HG03460 (cell line): Measurements from ENCODE around the gene SYNCRIP.
"Not testable (repeated sequence)": the region's sequence is repeated elsewhere in the genome, so short reads cannot be mapped to it uniquely, and the experiment has no call there.

Experiments used
- ATAC-seq: cut with Tn5 transposase; IDR thresholded peaks from one replicate; pipeline ENCODE4 v1.9.1; 2021; ENCODE audit not compliant: unreplicated experiment

SYNCRIP gene

GRCh38 chr6:85600713-85601313, 41.9 kb downstream of the SYNCRIP start:
- ATAC-seq = no peak

- ATAC-seq = peak; percentile 10
Measured at GRCh38 chr6:85594197-85594930, 48.3 kb downstream of the SYNCRIP start.

- ATAC-seq = peak; percentile 87
Measured at GRCh38 chr6:85593438-85594196, 49.1 kb downstream of the SYNCRIP start, which contains the start of gene SNX14. SNX14 (minus strand) TSS chr6:85593858; CDS start chr6:85593718, 140 bp downstream.

GRCh38 chr6:85592033-85592432, 50.7 kb downstream of the SYNCRIP start:
- no peak for ATAC-seq

DNA sequence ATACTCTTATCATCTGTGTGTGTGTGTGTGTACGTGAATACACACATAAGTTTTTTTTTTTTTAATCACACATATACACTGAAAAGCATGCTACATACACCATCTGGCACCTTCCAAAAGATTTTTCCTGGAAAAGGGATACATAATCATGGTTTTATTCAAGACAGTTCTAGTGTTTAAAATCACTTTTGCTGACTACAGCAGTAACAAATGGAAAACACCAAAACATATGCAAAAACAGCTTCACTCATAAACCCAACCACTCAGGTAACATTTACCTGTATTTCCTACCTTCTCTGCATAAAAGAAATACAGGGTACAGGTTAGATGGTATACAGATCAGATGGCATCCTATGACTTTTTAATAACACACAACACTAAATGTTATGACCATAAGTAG, 51.5 kb downstream of the SYNCRIP start:
- ATAC-seq = no peak

GRCh38 chr6:85585741-85586140, 56.9 kb downstream of the SYNCRIP start:
- no peak for ATAC-seq

GRCh38 chr6:85582832-85583231, 59.9 kb downstream of the SYNCRIP start:
- ATAC-seq = not testable (repeated sequence)

DNA sequence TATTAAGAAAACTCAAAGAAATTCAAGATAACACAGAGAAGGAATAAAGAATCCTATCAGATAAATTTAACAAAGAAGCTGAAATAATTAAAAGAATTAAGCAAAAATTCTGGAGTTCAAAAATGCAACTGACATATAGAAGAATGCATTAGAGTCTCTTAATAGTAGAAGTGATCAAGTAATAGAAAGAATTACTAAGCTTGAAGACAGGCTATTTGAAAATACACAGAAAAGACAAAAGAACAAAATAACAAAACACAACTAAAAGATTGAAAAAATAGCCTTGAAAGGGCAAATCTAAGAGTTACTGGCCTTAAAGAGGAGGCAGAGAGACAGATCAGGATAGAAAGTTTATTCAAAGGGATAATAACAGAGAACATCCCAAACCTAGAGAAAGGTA, 61.1 kb downstream of the SYNCRIP start:
- no peak for ATAC-seq

DNA sequence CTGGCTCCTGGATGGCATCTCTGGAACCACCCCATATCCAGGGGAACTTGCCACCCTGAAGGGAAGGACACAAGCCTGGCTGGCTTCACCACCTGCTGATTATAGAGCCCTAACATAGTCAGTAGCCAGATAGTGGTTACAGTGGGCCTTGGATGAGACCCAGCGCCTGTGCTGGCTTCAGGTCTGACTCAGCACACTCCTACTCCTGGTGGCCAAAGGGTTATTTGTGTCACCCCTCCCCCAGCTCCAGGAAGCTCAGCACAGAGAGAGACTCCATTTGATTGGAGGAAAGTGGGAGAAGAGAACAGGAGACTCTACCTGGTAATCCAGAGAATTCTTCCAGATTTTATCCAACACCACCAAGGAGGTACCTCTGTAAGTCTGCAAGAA, 61.8 kb downstream of the SYNCRIP start:
- no peak for ATAC-seq

GRCh38 chr6:85580118-85580877, 62.4 kb downstream of the SYNCRIP start:
- ATAC-seq = no peak

GRCh38 chr6:85579581-85579980, 63.1 kb downstream of the SYNCRIP start:
- ATAC-seq = no peak

GRCh38 chr6:85576476-85576875, 66.2 kb downstream of the SYNCRIP start:
- no peak for ATAC-seq

GRCh38 chr6:85574932-85575598, 67.6 kb downstream of the SYNCRIP start:
- no peak for ATAC-seq

GRCh38 chr6:85569323-85569722, 73.4 kb downstream of the SYNCRIP start:
- ATAC-seq = no peak

GRCh38 chr6:85568411-85568810, 74.3 kb downstream of the SYNCRIP start:
- ATAC-seq = no peak

GRCh38 chr6:85565736-85566135, 77.0 kb downstream of the SYNCRIP start:
- ATAC-seq = no peak

GRCh38 chr6:85564223-85564622, 78.5 kb downstream of the SYNCRIP start:
- ATAC-seq = not testable (repeated sequence)
